RWPE1 (cell line): Measurements from ENCODE around the gene RASIP1.
"Not testable (repeated sequence)": the region's sequence is repeated elsewhere in the genome, so short reads cannot be mapped to it uniquely, and the experiment has no call there.

ENCODE experiments used
- CTCF ChIA-PET: fragments of 350-600 bp; sonication (Branson Sonifier 250); formaldehyde crosslinking; extraction: SDS; loops from one replicate; lab custom pipeline; 2021; lab: Yijun Ruan, JAX
- POLR2A ChIA-PET: fragments of 400-600 bp; formaldehyde crosslinking; extraction: SDS; loops from one replicate; lab custom pipeline; 2020; ENCODE audit warnings: antibody characterized with exemption; ENCODE audit not compliant: low non-redundant PET; lab: Yijun Ruan, JAX
- DNase-seq: peaks from one replicate; pipeline ENCODE4 v3.0.0; 2012; ENCODE audit warnings: low spot score
- H3K27ac ChIP-seq: fragments of 450-650 bp; 2 replicates; pipeline ENCODE4 v1.5.1; 2017
- TF ChIP-seq, protein P1 (sequence below): fragments of 450-650 bp; conservative IDR thresholded peaks from 2 replicates; pipeline ENCODE4 v1.5.1; 2017; ENCODE audit warnings: low read depth, mild to moderate bottlenecking

RASIP1 gene

GRCh38 chr19:48740164-48740972 is at the start of gene RASIP1:
Gene RASIP1 (minus strand): TSS chr19:48740610. CDS start chr19:48740282, 328 bp downstream.
- CTCF ChIA-PET = interaction anchor here (0.5 to 1.1 kb wide), 3 partner anchors 24 to 98 kb away, joined by 3 to 8 read pairs (median 5); partner anchors contain the start of gene HSD17B14
- POLR2A ChIA-PET = no interaction called here
- no peak for DNase-seq
- peak within 1 kb of the TSS; percentile 80 for H3K27ac ChIP-seq
- TF ChIP-seq, protein P1, sequence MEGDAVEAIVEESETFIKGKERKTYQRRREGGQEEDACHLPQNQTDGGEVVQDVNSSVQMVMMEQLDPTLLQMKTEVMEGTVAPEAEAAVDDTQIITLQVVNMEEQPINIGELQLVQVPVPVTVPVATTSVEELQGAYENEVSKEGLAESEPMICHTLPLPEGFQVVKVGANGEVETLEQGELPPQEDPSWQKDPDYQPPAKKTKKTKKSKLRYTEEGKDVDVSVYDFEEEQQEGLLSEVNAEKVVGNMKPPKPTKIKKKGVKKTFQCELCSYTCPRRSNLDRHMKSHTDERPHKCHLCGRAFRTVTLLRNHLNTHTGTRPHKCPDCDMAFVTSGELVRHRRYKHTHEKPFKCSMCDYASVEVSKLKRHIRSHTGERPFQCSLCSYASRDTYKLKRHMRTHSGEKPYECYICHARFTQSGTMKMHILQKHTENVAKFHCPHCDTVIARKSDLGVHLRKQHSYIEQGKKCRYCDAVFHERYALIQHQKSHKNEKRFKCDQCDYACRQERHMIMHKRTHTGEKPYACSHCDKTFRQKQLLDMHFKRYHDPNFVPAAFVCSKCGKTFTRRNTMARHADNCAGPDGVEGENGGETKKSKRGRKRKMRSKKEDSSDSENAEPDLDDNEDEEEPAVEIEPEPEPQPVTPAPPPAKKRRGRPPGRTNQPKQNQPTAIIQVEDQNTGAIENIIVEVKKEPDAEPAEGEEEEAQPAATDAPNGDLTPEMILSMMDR = no peak

GRCh38 chr19:48787331-48787730 is 46.9 kb upstream of the RASIP1 start:
- CTCF ChIA-PET = interaction anchor here (0.6 to 3.7 kb wide), 14 partner anchors 13 to 1791 kb away, joined by 3 to 58 read pairs (median 6); partner anchors contain the start of genes CA11 and HSD17B14

GRCh38 chr19:48786422-48786821 is 46.0 kb upstream of the RASIP1 start:
- H3K27ac ChIP-seq, DNase-seq, POLR2A ChIA-PET: not testable (repeated sequence)
- CTCF ChIA-PET = interaction anchor here (1.1 to 3.7 kb wide), 2 partner anchors 56 kb away, joined by 3 to 58 read pairs; no protein-coding TSS in a partner anchor

More at GRCh38 chr19:48787331-48787730, 46.9 kb upstream of the RASIP1 start:
- H3K27ac ChIP-seq, DNase-seq, POLR2A ChIA-PET: not testable (repeated sequence)

- CTCF ChIA-PET = interaction anchor here (0.5 to 0.6 kb wide), 3 partner anchors 10 to 142 kb away, joined by 3 to 6 read pairs (median 4); no protein-coding TSS in a partner anchor
- no peak for DNase-seq
- no peak overlapping the region for H3K27ac ChIP-seq
- POLR2A ChIA-PET = no interaction called here
- TF ChIP-seq, protein P1 = no peak
These were observed 44.1 kb upstream of the RASIP1 start for GRCh38 chr19:48784527-48784926.

GRCh38 chr19:48780631-48781391 is 40.4 kb upstream of the RASIP1 start:
- TF ChIP-seq, protein P1 = no peak
- no peak for DNase-seq
- ChIA-PET POLR2A (no interaction called here), CTCF (interaction anchor here (0.6 kb wide), 1 partner anchor 9 kb away, joined by 4 read pairs; no protein-coding TSS in a partner anchor)
- no peak overlapping the region for H3K27ac ChIP-seq

GRCh38 chr19:48779636-48780035 is 39.2 kb upstream of the RASIP1 start:
- ChIA-PET POLR2A (no interaction called here), CTCF (no interaction called here)
- H3K27ac ChIP-seq = no peak overlapping the region
- TF ChIP-seq, protein P1 = no peak
- no peak for DNase-seq

DNA sequence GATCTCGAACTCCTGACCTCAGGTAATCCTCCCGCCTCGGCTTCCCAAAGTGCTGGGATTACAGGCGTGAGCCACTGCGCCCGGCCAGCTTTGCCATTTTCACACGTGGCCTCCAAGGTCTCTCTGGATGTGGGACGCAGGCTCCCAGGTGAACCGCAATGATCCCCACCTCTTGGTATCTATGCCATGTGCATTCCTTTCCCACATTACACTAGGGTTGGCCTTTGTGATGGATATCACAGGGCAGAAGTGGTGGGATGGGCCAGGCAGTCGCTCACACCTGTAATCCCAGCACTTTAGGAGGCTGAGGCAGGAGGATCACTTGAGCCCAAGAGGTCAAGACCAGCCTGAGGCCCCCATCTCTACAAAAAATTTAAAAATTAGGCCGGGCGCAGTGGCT is 37.3 kb upstream of the RASIP1 start:
- ChIA-PET POLR2A (interaction anchor here (0.6 kb wide), 1 partner anchor 104 kb away, joined by 6 read pairs; no protein-coding TSS in a partner anchor), CTCF (interaction anchor here (0.6 kb wide), 1 partner anchor 159 kb away, joined by 4 read pairs; no protein-coding TSS in a partner anchor)
- TF ChIP-seq, protein P1 = no peak
- no peak for DNase-seq
- H3K27ac ChIP-seq = no peak overlapping the region
